Lung (tissue), 12 donors: ENCODE results near the gene MAPK8IP3. TPM values are rescaled to one million over a fixed set of nuclear protein-coding genes. Genes with fewer than 3 reads are reported as not detected.

Experiments
- ATAC-seq: fragments of 200-7000 bp; cut with Tn5 transposase; one replicate; pipeline ENCODE4 v1.9.1; 2020; ENCODE audit warnings: moderate number of reproducible peaks; ENCODE audit not compliant: insufficient read depth, low FRiP score
- DNase-seq, 3 donors: peaks; one replicate each; pipeline ENCODE4 v3.0.0-alpha.2; 2013 to 2017
- H3K27ac ChIP-seq, 2 donors: one replicate each; pipeline ENCODE4 v1.5.1; 2013; ENCODE audit warnings: mild to moderate bottlenecking in 2 of 2, moderate library complexity in 2 of 2, control low read depth in 1 of 2, inconsistent platforms in 1 of 2, low read depth in 1 of 2, low read length in 1 of 2
- H3K27me3 ChIP-seq, 3 donors: one replicate each; pipeline ENCODE4 v1.5.1; 2013; ENCODE audit warnings: low read length in 2 of 3; ENCODE audit not compliant: control insufficient read depth in 3 of 3, insufficient read depth in 3 of 3
- H3K36me3 ChIP-seq, 4 donors: one replicate each; pipeline ENCODE4 v1.5.1; 2013; ENCODE audit warnings: low read length in 4 of 4, mild to moderate bottlenecking in 1 of 4, moderate library complexity in 1 of 4; ENCODE audit not compliant: control insufficient read depth in 4 of 4, insufficient read depth in 4 of 4
- H3K4me1 ChIP-seq, 5 donors: one replicate each; pipeline ENCODE4 v1.5.1; 2013; ENCODE audit warnings: low read length in 5 of 5, mild to moderate bottlenecking in 2 of 5, moderate library complexity in 1 of 5; ENCODE audit not compliant: control insufficient read depth in 5 of 5, insufficient read depth in 5 of 5
- H3K4me3 ChIP-seq: one replicate; pipeline ENCODE4 v1.5.1; 2013; ENCODE audit warnings: mild to moderate bottlenecking, control low read depth, moderate library complexity
- H3K9ac ChIP-seq, 2 donors: one replicate each; pipeline ENCODE4 v1.5.1; 2013; ENCODE audit warnings: low read length in 2 of 2, control low read depth in 1 of 2; ENCODE audit not compliant: insufficient read depth in 1 of 2
- H3K9me3 ChIP-seq, 4 donors: one replicate each; pipeline ENCODE4 v1.5.1; 2013; ENCODE audit warnings: low read length in 3 of 4, mild to moderate bottlenecking in 1 of 4, moderate library complexity in 1 of 4; ENCODE audit not compliant: control insufficient read depth in 4 of 4, insufficient read depth in 3 of 4
- WGBS, 2 donors: extraction: QIAGEN DNeasy Blood & Tissue Kit; methylation state at CpG; one replicate each; pipeline ENCODE4 v1.1.7; 2013; 5-methylcytosine and 5-hydroxymethylcytosine counted together
- polyA plus RNA-seq, 2 donors: library from polyadenylated mRNA; stranded (reverse); fragments of 200-250 nt; gene quantifications; one replicate each; pipeline ENCODE4 v1.2.1, GENCODE V29; 2013
- total RNA-seq, 2 donors: library from RNA; depleted of rRNA in 1 of 2; stranded (reverse); fragments of >200 nt in 1 of 2; gene quantifications; one replicate each; pipeline ENCODE4 v1.2.1, GENCODE V29; 2014 to 2021
- TF ChIP-seq, protein P1 (sequence below): IDR thresholded peaks from 2 replicates; pipeline ENCODE4 v1.5.1; 2012; ENCODE audit warnings: mild to moderate bottlenecking; ENCODE audit errors: control extremely low read depth, extremely low read depth
- donor health status: control.
- donor health status: control.
- donor health status: Bipolar disorder and iron deficiency.
- donor health status: healthy.
- donor health status: DM: yes; HTN: yes; CAD: no.

The MAPK8IP3 gene
- total and polyA plus RNA-seq, 4 donors: 40.3 to 76.7 (median 63.6) TPM

DNA sequence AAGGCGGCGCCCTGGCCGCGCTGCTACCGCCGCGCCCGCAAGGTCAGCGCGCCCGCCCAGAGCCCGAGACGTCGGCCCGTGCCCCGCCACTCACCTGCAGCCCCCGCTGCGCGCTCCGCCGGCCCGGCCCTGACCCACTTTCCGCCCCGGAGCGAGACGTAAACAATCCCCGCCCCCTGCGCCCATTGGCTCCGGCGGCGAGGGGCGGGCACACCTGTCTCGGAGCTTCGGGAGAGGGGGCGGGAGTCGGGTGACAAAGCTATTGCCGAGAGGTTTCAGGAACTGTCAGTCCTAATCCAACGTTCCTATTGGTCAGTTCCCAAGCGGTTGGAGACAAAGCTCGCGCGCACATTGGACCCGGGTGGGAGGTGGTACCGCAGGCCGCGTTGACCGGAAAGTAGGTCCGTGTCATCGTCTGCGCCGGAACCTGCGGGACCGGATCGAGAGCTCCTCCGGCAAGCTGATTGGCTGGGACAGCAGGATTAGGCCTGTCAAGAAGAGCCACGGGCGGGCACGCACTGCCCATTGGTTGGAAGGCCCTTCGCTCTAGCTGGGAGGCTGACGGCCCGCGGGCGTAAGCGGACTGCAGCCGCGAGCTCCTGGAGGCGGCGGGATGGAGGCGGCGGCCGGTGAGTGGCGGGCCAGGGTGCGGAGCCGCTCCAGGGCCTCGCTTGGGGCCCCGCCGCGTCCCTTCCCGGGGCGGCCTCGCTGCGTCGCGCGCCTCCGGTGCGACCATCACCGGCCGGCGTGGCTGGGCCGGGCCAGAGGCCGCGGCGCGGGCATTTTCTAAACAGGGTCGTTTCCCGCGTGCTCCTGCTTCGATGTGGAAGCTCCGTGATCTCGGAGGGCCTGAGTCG, 76.6 kb downstream of the MAPK8IP3 start, which contains the start of the genes NUBP2 and SPSB3:
TSS of gene NUBP2 (plus strand) at position 553 of the 857 bp plus-strand sequence. CDS start at position 614, 61 bp downstream.
TSS of gene SPSB3 (minus strand) at position 164 of the 857 bp plus-strand sequence. CDS start 1,088 bp downstream, outside the sequence.
- Histone ChIP-seq H3K9me3 (no peaks in the 10 kb centered on the region), H3K36me3 (peaks cover 0 to 36% (median 8%) of the 10 kb centered on the region in 4 donors), H3K27ac (peak within 1 kb of the TSS; percentile 78 to 93), H3K4me1 (peaks cover 0 to 14% (median 6%) of the 10 kb centered on the region in 5 donors), H3K9ac (peak within 1 kb of the TSS in 1 of 2 donors; percentile 70), H3K27me3 (no peaks in the 10 kb centered on the region), H3K4me3 (peak within 1 kb of the TSS; percentile 81)
- peak; percentile 100 for DNase-seq
- 0% methylated on average over 99 to 102 of the region's 102 CpGs for WGBS, 2 donors
- TF ChIP-seq, protein P1, sequence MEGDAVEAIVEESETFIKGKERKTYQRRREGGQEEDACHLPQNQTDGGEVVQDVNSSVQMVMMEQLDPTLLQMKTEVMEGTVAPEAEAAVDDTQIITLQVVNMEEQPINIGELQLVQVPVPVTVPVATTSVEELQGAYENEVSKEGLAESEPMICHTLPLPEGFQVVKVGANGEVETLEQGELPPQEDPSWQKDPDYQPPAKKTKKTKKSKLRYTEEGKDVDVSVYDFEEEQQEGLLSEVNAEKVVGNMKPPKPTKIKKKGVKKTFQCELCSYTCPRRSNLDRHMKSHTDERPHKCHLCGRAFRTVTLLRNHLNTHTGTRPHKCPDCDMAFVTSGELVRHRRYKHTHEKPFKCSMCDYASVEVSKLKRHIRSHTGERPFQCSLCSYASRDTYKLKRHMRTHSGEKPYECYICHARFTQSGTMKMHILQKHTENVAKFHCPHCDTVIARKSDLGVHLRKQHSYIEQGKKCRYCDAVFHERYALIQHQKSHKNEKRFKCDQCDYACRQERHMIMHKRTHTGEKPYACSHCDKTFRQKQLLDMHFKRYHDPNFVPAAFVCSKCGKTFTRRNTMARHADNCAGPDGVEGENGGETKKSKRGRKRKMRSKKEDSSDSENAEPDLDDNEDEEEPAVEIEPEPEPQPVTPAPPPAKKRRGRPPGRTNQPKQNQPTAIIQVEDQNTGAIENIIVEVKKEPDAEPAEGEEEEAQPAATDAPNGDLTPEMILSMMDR: no peak
- ATAC-seq: peak; percentile 97

- H3K27ac ChIP-seq: no peak overlapping the region
- H3K4me1 ChIP-seq: peaks cover 0 to 14% (median 6%) of the 10 kb centered on the region in 5 donors
- DNase-seq: peak in 1 of 3 donors; percentile 11
- no peak overlapping the region for H3K4me3 ChIP-seq
- no peak overlapping the region for H3K9ac ChIP-seq
- H3K27me3 ChIP-seq: no peaks in the 10 kb centered on the region
- H3K9me3 ChIP-seq: no peaks in the 10 kb centered on the region
- TF ChIP-seq, protein P1: no peak
- WGBS, 2 donors: 93 to 95% methylated on average over 26 of the region's 26 CpGs
- peaks cover 0 to 43% (median 4%) of the 10 kb centered on the region in 4 donors for H3K36me3 ChIP-seq
- ATAC-seq: no peak
These were observed 79.2 kb downstream of the MAPK8IP3 start for GRCh38 chr16:1784977-1785845.

- ATAC-seq (no peak), DNase-seq (no peak)
- Histone ChIP-seq H3K36me3 (peaks cover 0 to 47% (median 2%) of the 10 kb centered on the region in 4 donors), H3K27me3 (no peaks in the 10 kb centered on the region), H3K27ac (no peak overlapping the region), H3K9me3 (no peaks in the 10 kb centered on the region), H3K4me3 (no peak overlapping the region), H3K4me1 (peaks cover 0 to 14% (median 6%) of the 10 kb centered on the region in 5 donors), H3K9ac (no peak overlapping the region)
- TF ChIP-seq, protein P1: no peak
- WGBS, 2 donors: 92 to 93% methylated on average over 14 of the region's 14 CpGs
These were observed 79.8 kb downstream of the MAPK8IP3 start for GRCh38 chr16:1785846-1786170.
